HG02943 (cell line): ENCODE measurements around the gene CHMP2A.
A peak's percentile ranks its signal among the peaks of the same experiment; 100 is the strongest.
"Not testable (repeated sequence)": the region's sequence is repeated elsewhere in the genome, so short reads cannot be mapped to it uniquely, and the experiment has no call there.

Source experiments
- ATAC-seq: cut with Tn5 transposase; IDR thresholded peaks from one replicate; pipeline ENCODE4 v1.9.1; 2021; ENCODE audit warnings: mild to moderate bottlenecking, low read depth, moderate library complexity; ENCODE audit not compliant: unreplicated experiment

Gene CHMP2A

GRCh38 chr19:58542641-58543372 is 12.1 kb downstream of the CHMP2A start:
- ATAC-seq = not testable (repeated sequence)

- not testable (repeated sequence) for ATAC-seq
Observed at GRCh38 chr19:58539169-58539559, 15.7 kb downstream of the CHMP2A start.

GRCh38 chr19:58538257-58539168 is 16.4 kb downstream of the CHMP2A start:
- no peak for ATAC-seq

GRCh38 chr19:58536852-58537798 is 17.8 kb downstream of the CHMP2A start:
- ATAC-seq = no peak

GRCh38 chr19:58535857-58536256 is 19.0 kb downstream of the CHMP2A start:
- no peak for ATAC-seq

GRCh38 chr19:58531034-58531840 is 23.7 kb downstream of the CHMP2A start:
- ATAC-seq = no peak

GRCh38 chr19:58529405-58529804 is 25.5 kb downstream of the CHMP2A start:
- ATAC-seq = no peak

- no peak for ATAC-seq
Observed at GRCh38 chr19:58522709-58523108, 32.2 kb downstream of the CHMP2A start.

- no peak for ATAC-seq
Observed at GRCh38 chr19:58521651-58522050, 33.3 kb downstream of the CHMP2A start.

- no peak for ATAC-seq
Observed at GRCh38 chr19:58520257-58520599, 34.7 kb downstream of the CHMP2A start.

GRCh38 chr19:58519355-58520256 is 35.3 kb downstream of the CHMP2A start, which contains the start of gene ZBTB45:
ZBTB45 (minus strand) TSS chr19:58519810; CDS start chr19:58517673, 2,137 bp downstream.
- peak; percentile 84 for ATAC-seq

GRCh38 chr19:58519087-58519354 is 35.9 kb downstream of the CHMP2A start:
- peak; percentile 14 for ATAC-seq

GRCh38 chr19:58518256-58519086 is 36.4 kb downstream of the CHMP2A start:
- ATAC-seq = no peak

GRCh38 chr19:58516964-58517833 is 37.7 kb downstream of the CHMP2A start:
- ATAC-seq = no peak

- ATAC-seq = no peak
Observed at GRCh38 chr19:58516246-58516836, 38.6 kb downstream of the CHMP2A start.

GRCh38 chr19:58515259-58515658 is 39.6 kb downstream of the CHMP2A start:
- no peak for ATAC-seq

- ATAC-seq = no peak
Observed at GRCh38 chr19:58514564-58515022, 40.3 kb downstream of the CHMP2A start.
